CD4-positive, alpha-beta T cell treated with Interleukin-17A for 4 hours (primary cell): ENCODE measurements around the gene CATSPERB.
"Not testable (repeated sequence)": the region's sequence is repeated elsewhere in the genome, so short reads cannot be mapped to it uniquely, and the experiment has no call there.

Experiments used
- DNase-seq: peaks from one replicate; pipeline ENCODE4 v3.0.0-alpha.2; 2020; ENCODE audit warnings: mixed read lengths

CATSPERB gene

DNA sequence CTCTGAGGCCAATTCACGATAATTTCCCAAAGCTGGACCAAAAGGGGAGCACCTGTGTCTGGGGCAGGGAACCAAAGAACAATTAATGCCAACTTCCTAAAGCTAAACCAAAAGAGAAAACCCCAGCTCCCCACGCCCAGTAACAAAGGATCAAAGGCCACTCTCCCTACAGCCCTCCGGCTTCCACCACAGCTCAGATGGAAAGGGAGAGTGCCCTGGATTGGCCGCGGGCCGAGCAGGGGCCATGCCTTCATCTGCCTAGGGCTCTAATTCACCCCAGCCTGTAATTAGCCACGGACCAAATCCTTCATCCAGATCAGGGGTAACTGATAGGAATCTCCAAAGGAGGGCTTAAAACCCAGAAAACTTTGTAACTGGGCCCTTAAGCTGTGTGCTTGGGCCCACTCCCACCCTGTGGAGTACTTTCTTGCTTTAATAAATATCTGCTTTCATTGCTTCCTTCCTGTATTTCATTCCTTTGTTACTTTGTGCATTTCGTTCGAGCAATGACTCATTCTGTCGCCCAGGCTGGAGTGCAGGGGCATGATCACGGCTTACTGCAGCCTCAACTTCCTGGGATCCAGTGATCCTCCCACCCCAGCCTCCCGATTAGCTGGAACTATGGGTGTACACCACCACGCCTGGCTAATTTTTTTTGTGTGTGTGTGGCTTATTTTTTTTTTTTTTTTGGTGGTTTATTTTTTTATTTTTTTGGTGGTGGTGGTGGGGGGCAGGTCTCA lies 156.2 kb downstream of the CATSPERB start:
- DNase-seq: no peak

DNA sequence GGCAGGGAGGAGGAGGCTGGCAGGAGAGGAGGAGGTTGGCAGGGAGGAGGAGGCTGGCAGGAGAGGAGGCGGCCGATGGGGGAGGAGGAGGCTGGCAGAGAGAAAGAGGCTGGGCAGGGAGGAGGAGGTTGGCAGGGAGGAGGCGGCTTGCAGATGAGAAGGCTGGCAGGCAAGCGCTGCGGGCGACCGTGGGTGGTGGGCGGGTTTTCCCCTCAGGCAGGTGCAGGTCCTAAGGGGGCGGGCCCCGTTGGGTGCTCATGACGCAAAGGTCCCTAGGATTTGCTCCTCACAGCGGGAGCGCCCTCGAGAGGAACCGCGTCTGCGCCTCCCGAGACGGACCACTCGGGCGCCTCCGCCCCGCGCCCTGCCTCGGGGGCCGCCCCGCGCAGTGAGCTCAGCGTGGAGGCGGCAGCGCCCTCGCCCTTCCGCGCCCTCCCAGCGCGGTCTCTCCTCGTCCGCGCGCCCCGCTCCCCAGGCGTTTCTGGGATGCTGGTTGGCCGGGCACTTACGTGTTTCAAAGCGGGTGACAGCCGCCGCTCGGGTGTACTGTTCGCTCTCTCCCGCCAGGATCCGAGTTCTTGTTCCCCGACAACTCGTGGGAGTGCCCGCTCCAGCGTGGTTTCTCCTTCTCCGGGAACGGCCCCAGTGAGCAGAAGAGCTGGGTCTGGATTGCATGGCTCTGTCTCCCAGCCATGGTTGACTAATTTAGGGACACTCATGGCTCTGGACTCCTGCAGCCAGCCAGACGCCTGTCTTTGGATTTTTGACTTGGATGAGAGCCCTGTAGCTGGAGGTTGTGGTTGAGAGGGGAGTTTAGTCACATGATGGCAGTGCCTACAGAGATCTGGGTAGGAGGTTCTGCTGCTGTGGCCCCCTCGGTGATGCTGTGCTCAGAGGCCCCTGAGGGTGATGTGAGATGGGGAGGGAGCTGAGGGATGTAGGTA lies 157.7 kb downstream of the CATSPERB start:
- DNase-seq: peak; percentile 80

- DNase-seq: no peak
Measured at GRCh38 chr14:91573528-91573893, 158.4 kb downstream of the CATSPERB start.

DNA sequence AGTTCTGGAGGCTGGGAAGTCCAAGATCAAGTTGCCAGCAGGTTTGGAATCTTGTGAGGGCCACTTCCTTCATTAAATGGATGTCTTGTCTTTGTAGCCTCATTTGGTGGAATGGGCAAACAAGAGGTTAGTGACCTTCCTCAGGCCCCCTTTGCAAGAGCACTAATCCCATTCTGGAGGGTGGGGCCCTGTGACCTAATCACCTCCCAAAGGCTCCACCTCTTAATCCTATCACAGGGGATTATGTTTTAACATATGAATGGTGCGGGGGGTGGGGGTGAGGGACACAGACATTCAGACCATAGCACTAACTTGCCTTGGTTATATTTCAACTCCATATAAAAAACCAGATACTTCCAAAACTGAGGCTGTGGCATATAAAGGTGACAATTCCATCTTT lies 161.9 kb downstream of the CATSPERB start:
- no peak for DNase-seq

DNA sequence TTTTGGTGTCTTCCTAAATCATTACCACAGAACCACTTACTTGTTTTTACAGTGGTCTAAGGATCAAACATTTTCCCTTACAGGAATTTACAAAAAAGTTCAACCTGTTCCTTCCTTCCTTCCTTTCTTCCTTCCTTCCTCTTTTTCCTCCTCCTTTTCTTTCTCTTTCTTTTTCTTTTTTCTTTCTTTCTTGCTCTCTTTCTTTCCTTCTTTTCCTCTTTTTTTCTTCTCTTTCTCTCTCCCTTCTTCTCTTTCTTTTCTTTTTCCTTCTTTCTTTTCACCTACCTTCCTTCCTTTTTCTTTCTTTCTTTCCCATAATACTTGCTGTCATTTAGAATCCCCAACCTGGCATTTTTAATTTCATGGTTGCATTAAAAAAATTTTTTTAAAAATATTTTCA lies 162.6 kb downstream of the CATSPERB start:
- DNase-seq: no peak

- DNase-seq: no peak
Measured at GRCh38 chr14:91568626-91569025, 163.3 kb downstream of the CATSPERB start.

DNA sequence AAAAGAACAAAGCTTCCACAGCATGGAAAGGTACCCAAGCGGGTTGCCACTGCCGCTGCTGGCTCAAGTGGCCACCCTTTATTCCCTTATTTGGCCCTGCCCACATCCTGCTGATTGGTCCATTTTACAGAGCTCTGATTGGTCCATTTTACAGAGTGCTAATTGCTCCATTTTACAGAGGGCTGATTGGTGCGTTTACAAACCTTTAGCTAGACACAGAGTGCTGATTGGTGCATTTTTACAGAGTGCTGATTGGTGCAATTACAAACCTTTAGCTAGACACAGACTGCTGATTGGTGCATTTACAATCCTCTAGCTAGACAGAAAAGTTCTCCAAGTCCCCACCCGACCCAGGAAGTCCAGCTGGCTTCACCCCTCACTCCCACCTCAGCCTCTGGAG lies 164.1 kb downstream of the CATSPERB start:
- DNase-seq: not testable (repeated sequence)

DNA sequence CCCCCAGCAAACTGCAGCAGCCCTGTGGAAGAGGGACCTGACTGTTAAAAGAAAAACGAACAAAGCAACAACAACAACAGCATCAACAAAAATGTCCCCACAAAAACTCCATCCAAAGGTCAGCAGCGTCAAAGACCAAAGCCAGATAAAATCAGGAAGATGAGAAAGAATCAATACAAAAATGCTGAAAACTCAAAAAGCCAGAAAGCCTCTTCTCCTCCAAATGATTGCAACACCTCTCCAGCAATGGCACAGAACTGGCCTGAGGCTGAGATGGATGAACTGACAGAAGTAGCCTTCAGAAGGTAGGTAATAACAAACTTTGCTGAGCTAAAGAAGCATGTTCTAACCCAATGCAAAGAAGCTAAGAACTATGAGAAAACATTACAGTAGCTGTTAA lies 176.4 kb downstream of the CATSPERB start:
- no peak for DNase-seq

DNA sequence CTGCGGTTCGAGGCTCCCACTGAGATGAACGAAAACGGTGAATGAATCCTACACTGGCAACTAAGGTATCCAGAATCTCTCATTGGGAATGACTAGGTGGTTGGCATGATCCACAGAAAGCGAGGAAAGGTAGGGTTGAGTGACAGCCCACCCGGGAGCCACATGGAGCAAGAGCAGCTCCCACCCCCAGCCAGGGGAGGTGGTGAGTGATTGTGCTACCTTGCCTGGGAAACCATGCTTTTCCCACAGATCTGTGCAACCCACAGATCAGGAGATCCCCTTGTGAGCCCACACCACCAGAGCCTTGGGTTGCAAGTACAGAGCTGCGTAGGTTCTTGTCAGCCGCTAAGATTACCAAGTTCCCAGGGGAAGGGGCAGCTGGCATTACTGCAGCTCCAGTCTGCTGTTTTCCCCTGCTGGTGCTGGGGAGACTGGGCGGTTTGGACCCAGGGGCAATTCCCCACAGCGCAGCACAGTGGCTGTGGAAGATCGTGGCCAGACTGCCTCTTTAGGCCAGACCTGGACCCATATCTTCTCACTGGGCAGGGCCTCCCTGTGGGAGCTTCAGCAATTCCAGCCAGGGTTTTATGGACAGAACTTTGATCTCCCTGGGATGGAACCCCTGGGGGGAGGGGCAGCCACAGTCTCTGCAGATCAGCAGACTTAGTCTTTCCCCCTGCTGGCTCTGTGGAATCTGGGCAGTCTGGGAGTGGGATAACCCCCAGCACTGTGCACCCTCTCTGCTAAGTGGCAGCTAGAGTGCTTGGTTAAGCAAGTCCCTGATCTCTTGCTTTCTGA lies 177.2 kb downstream of the CATSPERB start:
- no peak for DNase-seq

- DNase-seq: no peak
Measured at GRCh38 chr14:91548108-91548507, 183.8 kb downstream of the CATSPERB start.

- DNase-seq: no peak
Measured at GRCh38 chr14:91545946-91546716, 185.8 kb downstream of the CATSPERB start.

DNA sequence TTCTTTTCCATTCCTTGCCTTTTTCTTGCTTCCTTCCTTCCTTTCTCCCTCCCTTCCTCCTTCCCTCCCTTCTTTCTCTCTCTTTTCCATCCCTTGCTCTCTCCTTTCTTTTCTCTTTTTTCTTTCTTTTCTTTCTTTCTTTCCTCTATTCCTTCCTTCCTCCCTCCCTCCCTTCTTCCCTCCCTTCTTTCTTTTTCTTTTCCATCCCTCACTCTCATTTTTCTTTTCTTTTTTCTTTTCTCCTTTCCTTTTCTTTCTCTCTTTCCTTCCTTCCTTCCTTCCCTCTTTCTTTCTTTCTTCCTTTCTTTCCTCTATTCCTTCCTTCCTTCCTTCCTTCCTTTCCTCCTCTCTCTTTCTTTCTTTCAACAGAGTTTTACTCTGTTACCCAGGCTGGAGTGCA lies 186.7 kb downstream of the CATSPERB start:
- no peak for DNase-seq

DNA sequence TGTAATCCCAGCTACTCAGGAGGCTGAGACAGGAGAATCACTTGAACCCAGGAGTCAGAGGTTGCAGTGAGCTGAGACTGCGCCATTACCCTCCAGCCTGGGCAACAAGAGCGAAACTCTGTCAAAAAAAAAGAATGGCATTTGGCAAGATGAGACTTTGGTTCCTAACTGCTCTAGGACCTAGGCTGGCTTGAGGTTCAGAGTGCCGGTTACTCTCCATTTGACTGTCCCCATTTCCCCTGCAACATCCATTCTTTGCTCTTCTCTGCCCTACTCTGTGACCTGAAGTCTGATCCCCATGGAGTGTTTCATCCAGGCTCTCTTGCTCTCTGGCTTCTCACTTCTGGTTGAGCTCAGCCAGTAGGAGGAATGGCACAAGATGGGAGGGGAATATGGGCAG lies 195.6 kb downstream of the CATSPERB start:
- no peak for DNase-seq

DNA sequence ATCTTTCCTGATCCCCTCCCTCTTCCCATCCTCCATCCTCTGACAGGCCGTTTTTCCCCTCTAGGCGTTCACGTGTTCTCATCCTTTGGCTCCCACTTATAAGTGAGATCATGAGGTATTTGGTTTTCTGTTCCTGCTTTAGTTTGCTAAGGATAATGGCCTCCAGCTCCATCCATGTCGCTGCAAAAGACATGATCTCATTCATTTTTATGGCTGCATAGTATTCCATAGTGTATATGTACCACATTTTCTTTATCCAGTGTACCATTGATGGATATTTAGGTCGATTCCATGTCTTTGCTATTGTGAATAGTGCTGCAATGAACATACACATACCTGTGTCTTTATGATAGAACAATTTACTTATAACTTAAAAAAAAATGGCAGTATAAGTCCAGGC lies 197.8 kb downstream of the CATSPERB start:
- DNase-seq: not testable (repeated sequence)

DNA sequence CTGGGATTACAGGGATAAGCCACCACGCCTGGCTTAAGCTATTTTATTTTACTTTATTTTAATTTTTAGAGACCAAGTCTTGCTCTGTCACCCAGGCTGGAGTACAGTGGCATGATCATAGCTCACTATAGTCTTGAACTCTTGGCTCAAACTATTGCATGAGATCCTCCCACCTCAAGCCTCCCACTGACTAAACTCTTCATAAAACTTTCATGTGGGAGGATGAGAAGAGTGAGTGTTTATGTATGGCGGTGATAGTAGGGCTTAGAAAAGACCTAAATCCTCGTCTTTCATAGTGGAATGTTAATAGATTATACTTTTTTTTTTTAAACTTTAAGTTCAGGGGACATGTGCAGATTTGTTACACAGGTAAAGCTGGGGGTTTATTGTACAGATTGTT lies 198.3 kb downstream of the CATSPERB start:
- DNase-seq: no peak
